K562 (cell line): ENCODE measurements around the gene EPSTI1. TPM values are rescaled to one million over a fixed set of nuclear protein-coding genes. Genes with fewer than 3 reads are reported as not detected.

Experiments
- ATAC-seq: fragments of 200-7000 bp; cut with Tn5 transposase; 3 replicates; pipeline ENCODE4 v1.9.1; 2020; ENCODE audit warnings: moderate library complexity
- BruUV-seq: library from RNA; stranded (reverse); fragments of 400-500 nt; replicated peaks from 2 replicates; lab custom pipeline; 2021; lab: Mats Ljungman, UMichigan
- CTCF ChIA-PET: fragments of 300-600 bp; formaldehyde crosslinking; extraction: SDS; loops from one replicate; lab custom pipeline; 2021; ENCODE audit warnings: low intra/inter-chr PET ratio; lab: Yijun Ruan, JAX
- POLR2A ChIA-PET: fragments of 300-600, 350-650 bp; sonication (Branson Sonifier 250); formaldehyde crosslinking; extraction: SDS; loops from one replicate; lab custom pipeline; 2021; ENCODE audit warnings: antibody characterized with exemption, inconsistent platforms; lab: Yijun Ruan, JAX
- DNase-seq, 4 experiments: peaks; one replicate each; pipeline versions ENCODE4 v3.0.0 to v3.0.0-alpha.2; 2011 to 2018; ENCODE audit warnings: low spot score in 3 of 4, mixed read lengths in 3 of 4; ENCODE audit errors: extremely low read depth in 1 of 4
- FAIRE-seq: peaks from 2 replicates; lab custom pipeline; 2011; peaks lifted over from hg19 to GRCh38; lab: Jason Lieb, UNC
- H2AFZ ChIP-seq: 2 replicates; pipeline ENCODE4 v1.6.0; 2011; ENCODE audit warnings: low read depth, low read length, control low read depth, inconsistent platforms
- H3K27ac ChIP-seq: fragments of 200-600 bp; 3 replicates; pipeline ENCODE4 v1.8.0; 2011; ENCODE audit warnings: low read depth, mild to moderate bottlenecking, control low read depth, inconsistent platforms, low read length, moderate library complexity, mixed read lengths; ENCODE audit errors: extremely low read depth
- H3K27me3 ChIP-seq, 2 experiments: fragments of 300-600 bp in 1 of 2; 2 replicates in 1 of 2; 3 replicates in 1 of 2; pipeline versions ENCODE4 v1.6.0 to v1.8.0; 2011; ENCODE audit warnings: inconsistent platforms in 2 of 2, low read length in 2 of 2, mild to moderate bottlenecking in 1 of 2, mixed read lengths in 1 of 2, moderate library complexity in 1 of 2; ENCODE audit not compliant: control insufficient read depth in 2 of 2, insufficient read depth in 2 of 2
- H3K36me3 ChIP-seq: fragments of 300-600 bp; 3 replicates; pipeline ENCODE4 v1.8.0; 2011; ENCODE audit warnings: mild to moderate bottlenecking, low read length, inconsistent platforms; ENCODE audit not compliant: control insufficient read depth, insufficient read depth
- H3K4me1 ChIP-seq, 2 experiments: fragments of 200-600 bp in 1 of 2; replicated peaks in 1 of 2; 2 replicates in 1 of 2; 3 replicates in 1 of 2; pipeline versions ENCODE4 v1.5.1 to v1.8.0; 2011; ENCODE audit warnings: inconsistent platforms in 2 of 2, low read length in 2 of 2, mild to moderate bottlenecking in 1 of 2, mixed read lengths in 1 of 2, moderate library complexity in 1 of 2; ENCODE audit not compliant: control insufficient read depth in 2 of 2, insufficient read depth in 2 of 2
- H3K4me2 ChIP-seq: 2 replicates; pipeline ENCODE4 v1.6.1; 2011; ENCODE audit warnings: low read length, control low read depth, inconsistent platforms, mixed read lengths; ENCODE audit not compliant: insufficient read depth
- H3K4me3 ChIP-seq: fragments of 200-600 bp; sonication (generic), shearing (Covaris generic); 2 replicates; pipeline ENCODE4 v1.5.1; 2016; ENCODE audit warnings: control low read depth, inconsistent platforms
- H3K79me2 ChIP-seq: fragments of 200-600 bp; 3 replicates; pipeline ENCODE4 v1.8.0; 2011; ENCODE audit warnings: low read length, inconsistent platforms; ENCODE audit not compliant: control insufficient read depth, insufficient read depth
- H3K9ac ChIP-seq, 2 experiments: 2 replicates each; pipeline versions ENCODE4 v1.6.0 to v1.6.1; 2011; ENCODE audit warnings: low read depth in 2 of 2, low read length in 2 of 2, control low read depth in 1 of 2, inconsistent platforms in 1 of 2, mild to moderate bottlenecking in 1 of 2, mixed read lengths in 1 of 2; ENCODE audit not compliant: insufficient read depth in 1 of 2
- H3K9me1 ChIP-seq: one replicate; pipeline ENCODE4 v1.6.0; 2011; ENCODE audit warnings: inconsistent platforms, mild to moderate bottlenecking, low read length, moderate library complexity; ENCODE audit not compliant: control insufficient read depth, insufficient read depth
- H3K9me3 ChIP-seq: replicated peaks from 2 replicates; pipeline ENCODE4 v1.5.1; 2011; ENCODE audit warnings: low read depth, low read length, inconsistent platforms; ENCODE audit not compliant: control insufficient read depth, insufficient read depth
- H4K20me1 ChIP-seq: replicated peaks from 2 replicates; pipeline ENCODE4 v1.6.1; 2011; ENCODE audit warnings: low read length, inconsistent platforms, mixed read lengths; ENCODE audit not compliant: control insufficient read depth, insufficient read depth
- CEBPB ChIP-seq: fragments of 450-650 bp; IDR thresholded peaks from 2 replicates; pipeline ENCODE4 v1.6.1; 2016; ENCODE audit warnings: missing genetic modification characterization, missing compliant biosample characterization
- CLOCK ChIP-seq: fragments of 250-450 bp; sonication (Bioruptor Pico); IDR thresholded peaks from 2 replicates; pipeline ENCODE4 v1.4.0; 2020; ENCODE audit warnings: mild to moderate bottlenecking, moderate library complexity, borderline replicate concordance
- CXXC5 ChIP-seq: fragments of 250-450 bp; sonication (Bioruptor Pico); IDR thresholded peaks from 2 replicates; pipeline ENCODE4 v1.8.0; 2022; ENCODE audit warnings: inconsistent platforms, mild to moderate bottlenecking, moderate library complexity
- HOMEZ ChIP-seq: fragments of 250-450 bp; sonication (Bioruptor Pico); IDR thresholded peaks from 2 replicates; pipeline ENCODE4 v1.4.0; 2020; ENCODE audit warnings: mild to moderate bottlenecking, moderate library complexity
- KDM4B ChIP-seq, 2 experiments: fragments of 450-650 bp in 1 of 2; sonication (generic) in 1 of 2; IDR thresholded peaks; 2 replicates each; pipeline ENCODE4 v1.6.1; 2016 to 2017; ENCODE audit warnings: borderline replicate concordance in 2 of 2, antibody characterized with exemption in 1 of 2, low read depth in 1 of 2, mild to moderate bottlenecking in 1 of 2
- PKNOX1 ChIP-seq: fragments of 450-650 bp; IDR thresholded peaks from 2 replicates; pipeline ENCODE4 v1.6.1; 2016
- POLR2G ChIP-seq: fragments of 200-400 bp; formaldehyde crosslinking; IDR thresholded peaks from 2 replicates; pipeline ENCODE4 v1.6.1; 2017; ENCODE audit warnings: low read depth, mild to moderate bottlenecking, antibody characterized with exemption, low read length, moderate library complexity
- PTTG1 ChIP-seq: fragments of 450-650 bp; IDR thresholded peaks from 2 replicates; pipeline ENCODE4 v1.6.1; 2016; ENCODE audit warnings: low read depth, mild to moderate bottlenecking, missing genetic modification characterization, missing compliant biosample characterization
- SAFB ChIP-seq: fragments of 200-400 bp; formaldehyde crosslinking; IDR thresholded peaks from 2 replicates; pipeline ENCODE4 v1.6.1; 2017; ENCODE audit warnings: low read depth, low read length, borderline replicate concordance
- SAP30 ChIP-seq: fragments of 200-600 bp; sonication (generic); IDR thresholded peaks from 2 replicates; pipeline ENCODE4 v1.6.1; 2012; ENCODE audit warnings: borderline replicate concordance, low read depth, mild to moderate bottlenecking, moderate library complexity, low read length, control low read depth, inconsistent platforms; ENCODE audit not compliant: insufficient read depth, poor library complexity, severe bottlenecking
- SMARCC2 ChIP-seq: fragments of 450-650 bp; IDR thresholded peaks from 2 replicates; pipeline ENCODE4 v1.6.1; 2017; ENCODE audit warnings: antibody characterized with exemption, moderate library complexity, mild to moderate bottlenecking, low read depth
- SNAPC5 ChIP-seq: fragments of 250-450 bp; sonication (Bioruptor Pico); IDR thresholded peaks from 2 replicates; pipeline ENCODE4 v1.8.0; 2021; ENCODE audit warnings: moderate library complexity, mild to moderate bottlenecking, inconsistent platforms
- WGBS: fragments of 100-300 bp; shearing (Covaris generic); methylation state at CpG from one replicate; pipeline ENCODE4 v1.1.6; 2016; ENCODE audit warnings: low coverage, mixed read lengths; ENCODE audit not compliant: insufficient coverage; ENCODE audit errors: missing lambda C conversion rate; 5-methylcytosine and 5-hydroxymethylcytosine counted together
- in situ Hi-C: fragments of 300-500 bp; cut with MboI; formaldehyde crosslinking; loops from 4 replicates; pipeline ENCODE4 v1.15.0; 2018; ENCODE audit warnings: inconsistent platforms, mixed read lengths
- intact Hi-C: fragments of 100-400 bp; cut with micrococcal nuclease; formaldehyde crosslinking; loops from 2 replicates; pipeline ENCODE4 v1.14.2; 2022
- polyA plus RNA-seq, 8 experiments: library from polyadenylated mRNA; depleted of rRNA in 4 of 8; stranded (reverse) in 5 of 8; unstranded in 3 of 8; fragments of >200 nt; fragmentation: Nextera tagmentation in 2 of 8; fragmentation: Illumina TruSeq in 1 of 8; extraction: Ambion mirVana in 2 of 8; extraction: Trizol in 1 of 8; gene quantifications; 2 replicates each; pipeline versions ENCODE4 v1.2.1 to v1.2.3, GENCODE V29; 2011 to 2014; ENCODE audit warnings: inconsistent platforms in 1 of 8, missing spikeins in 1 of 8
- total RNA-seq, 7 experiments: library from RNA; depleted of rRNA in 6 of 7; stranded (reverse); fragments of >200 nt in 6 of 7; fragmentation: Illumina TruSeq in 2 of 7; extraction: Trizol in 2 of 7; gene quantifications; 2 replicates each; pipeline versions ENCODE4 v1.2.1 to v1.2.3, GENCODE V29; 2011 to 2021; ENCODE audit warnings: low replicate concordance in 1 of 7

Gene EPSTI1
- total and polyA plus RNA-seq, 9 of the 15 experiments (the other 6 are each of a cell fraction or from before 2014, with no cell fraction given), result 0.18 to 1.0 TPM; not detected in 7

GRCh38 chr13:43008596-43008995, 16.6 kb upstream of the EPSTI1 start:
- no peak overlapping the region for H2AFZ ChIP-seq
- FAIRE-seq (no peak), ATAC-seq (no peak), DNase-seq (no peak)
- intact Hi-C loops, result no loop called here
- POLR2A ChIA-PET, result no interaction called here
- H3K27ac ChIP-seq, result no peak overlapping the region
- H3K4me3 ChIP-seq, result no peak overlapping the region
- no peaks in the 10 kb centered on the region for H4K20me1 ChIP-seq
- no peak overlapping the region for H3K9ac ChIP-seq
- no peaks in the 10 kb centered on the region for H3K9me1 ChIP-seq
- TF ChIP-seq SAP30 (no peak), POLR2G (no peak), PTTG1 (no peak), CEBPB (tag) (no peak), KDM4B (IDR thresholded peaks at IDR 0.05; ENCODE audit: borderline replicate concordance in 2 of 2, low read depth in 1 of 2) (no peak), HOMEZ (CRISPR knock-in tag) (no peak), SAFB (no peak), CLOCK (CRISPR knock-in tag) (no peak), SMARCC2 (no peak), CXXC5 (no peak), PKNOX1 (no peak), SNAPC5 (CRISPR knock-in tag) (no peak)
- no peaks in the 10 kb centered on the region for H3K36me3 ChIP-seq
- no peak overlapping the region for H3K4me2 ChIP-seq
- CTCF ChIA-PET, result no interaction called here
- BruUV-seq, result no TSS peak
- WGBS, result 0% methylated on average over 3 of the region's 3 CpGs
- no peaks in the 10 kb centered on the region for H3K27me3 ChIP-seq
- no peaks in the 10 kb centered on the region for H3K4me1 ChIP-seq
- H3K9me3 ChIP-seq, result no peaks in the 10 kb centered on the region
- in situ Hi-C loops, result no loop called here
- H3K79me2 ChIP-seq, result no peaks in the 10 kb centered on the region
